Breast epithelium (tissue), 4 donors: ENCODE results near the gene LAMB4. TPM values are rescaled to one million over a fixed set of nuclear protein-coding genes. Genes with fewer than 3 reads are reported as not detected.

ENCODE experiments used
- DNase-seq, 2 donors: peaks; one replicate each; pipeline ENCODE4 v3.0.0-alpha.2; 2019; ENCODE audit warnings: low spot score in 2 of 2
- H3K27ac ChIP-seq, 2 donors: fragments of 200-600 bp; sonication (generic) in 1 of 2; one replicate each; pipeline ENCODE4 v1.5.1; 2016 to 2019; ENCODE audit warnings: mild to moderate bottlenecking in 1 of 2
- H3K27me3 ChIP-seq, 2 donors: fragments of 200-600 bp; sonication (generic) in 1 of 2; one replicate each; pipeline versions ENCODE4 v1.5.1 to v1.6.0; 2017 to 2019; ENCODE audit warnings: control low read depth in 1 of 2, mild to moderate bottlenecking in 1 of 2
- H3K36me3 ChIP-seq: fragments of 200-600 bp; one replicate; pipeline ENCODE4 v1.5.1; 2019
- H3K4me1 ChIP-seq, 2 donors: fragments of 200-600 bp; sonication (generic); one replicate each; pipeline ENCODE4 v1.5.1; 2016 to 2019; ENCODE audit warnings: control low read depth in 1 of 2
- H3K4me3 ChIP-seq, 3 donors: fragments of 200-600 bp; sonication (generic); 1 replicate in 2 of 3; 2 replicates in 1 of 3; pipeline ENCODE4 v1.5.1; 2016 to 2019; ENCODE audit warnings: mild to moderate bottlenecking in 3 of 3, moderate library complexity in 2 of 3
- H3K9me3 ChIP-seq, 2 donors: fragments of 200-600 bp; sonication (generic) in 1 of 2; one replicate each; pipeline ENCODE4 v1.5.1; 2016 to 2019; ENCODE audit warnings: control low read depth in 1 of 2
- POLR2A ChIP-seq: fragments of 450-650 bp; IDR thresholded peaks from one replicate; pipeline ENCODE4 v1.6.1; 2016; ENCODE audit warnings: antibody characterized with exemption, mild to moderate bottlenecking, moderate library complexity
- POLR2AphosphoS5 ChIP-seq, 3 donors: sonication (generic); formaldehyde crosslinking; IDR thresholded peaks; one replicate each; pipeline ENCODE4 v1.6.1; 2017; ENCODE audit warnings: antibody characterized with exemption in 3 of 3
- intact Hi-C: fragments of 100-400 bp; cut with DNase I; formaldehyde crosslinking; loops from one replicate; pipeline ENCODE4 v1.15.1; 2023; ENCODE audit warnings: low total_unique reads
- total RNA-seq, 3 donors: library from RNA; depleted of rRNA; stranded (reverse); fragments of >200 nt; gene quantifications; one replicate each; pipeline ENCODE4 v1.1.0, GENCODE V29; 2016
- TF ChIP-seq, protein P1 (sequence below), 3 donors: fragments of 450-650 bp; IDR thresholded peaks; one replicate each; pipeline ENCODE4 v1.5.1; 2016 to 2017; ENCODE audit warnings: antibody characterized with exemption in 3 of 3, mild to moderate bottlenecking in 3 of 3, moderate library complexity in 3 of 3

LAMB4 gene
- total RNA-seq, 3 donors from 2014 or later, result 0.29 to 0.98 (median 0.48) TPM

DNA sequence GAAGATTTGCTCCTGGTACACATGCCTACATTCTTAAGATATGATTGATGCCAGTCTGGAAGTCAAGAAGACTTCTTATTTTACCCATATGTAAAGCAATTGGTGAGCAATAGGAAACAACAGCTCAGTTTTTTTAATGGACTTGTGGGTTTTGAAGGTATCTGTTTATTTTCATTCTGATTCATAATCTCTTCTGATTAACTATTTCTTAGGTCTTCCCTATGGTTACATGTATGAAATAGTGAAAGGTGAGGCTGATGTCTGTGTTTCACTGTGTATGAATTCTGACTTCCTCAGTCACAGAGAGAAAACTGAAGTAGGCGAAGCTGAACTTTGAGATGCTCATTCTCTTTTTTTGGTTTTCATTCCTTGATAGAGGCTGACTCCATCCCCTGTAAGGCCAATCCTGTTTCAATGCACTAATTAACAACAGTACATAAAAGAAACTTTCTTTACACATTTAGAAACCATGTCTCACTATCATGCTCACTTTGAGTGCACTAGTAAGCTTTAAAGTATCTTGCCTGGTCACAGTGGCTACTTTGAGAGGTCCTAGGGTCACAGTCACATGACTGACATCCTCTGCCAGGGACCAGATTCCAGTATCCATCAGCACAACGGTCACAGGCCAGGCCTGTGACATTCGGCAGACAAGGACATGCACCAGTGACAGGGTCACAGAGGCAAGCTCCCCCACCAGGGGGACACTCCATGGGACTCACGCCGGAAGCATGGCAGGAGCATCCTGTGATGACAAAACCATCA lies 67.7 kb downstream of the LAMB4 start:
- no peaks in the 10 kb centered on the region for H3K36me3 ChIP-seq
- H3K9me3 ChIP-seq, result no peaks in the 10 kb centered on the region
- no peaks in the 10 kb centered on the region for H3K4me1 ChIP-seq
- H3K27ac ChIP-seq, result no peak overlapping the region
- TF ChIP-seq POLR2A (no peak), POLR2AphosphoS5 (IDR thresholded peaks at IDR 0.05) (no peak)
- TF ChIP-seq, protein P1, sequence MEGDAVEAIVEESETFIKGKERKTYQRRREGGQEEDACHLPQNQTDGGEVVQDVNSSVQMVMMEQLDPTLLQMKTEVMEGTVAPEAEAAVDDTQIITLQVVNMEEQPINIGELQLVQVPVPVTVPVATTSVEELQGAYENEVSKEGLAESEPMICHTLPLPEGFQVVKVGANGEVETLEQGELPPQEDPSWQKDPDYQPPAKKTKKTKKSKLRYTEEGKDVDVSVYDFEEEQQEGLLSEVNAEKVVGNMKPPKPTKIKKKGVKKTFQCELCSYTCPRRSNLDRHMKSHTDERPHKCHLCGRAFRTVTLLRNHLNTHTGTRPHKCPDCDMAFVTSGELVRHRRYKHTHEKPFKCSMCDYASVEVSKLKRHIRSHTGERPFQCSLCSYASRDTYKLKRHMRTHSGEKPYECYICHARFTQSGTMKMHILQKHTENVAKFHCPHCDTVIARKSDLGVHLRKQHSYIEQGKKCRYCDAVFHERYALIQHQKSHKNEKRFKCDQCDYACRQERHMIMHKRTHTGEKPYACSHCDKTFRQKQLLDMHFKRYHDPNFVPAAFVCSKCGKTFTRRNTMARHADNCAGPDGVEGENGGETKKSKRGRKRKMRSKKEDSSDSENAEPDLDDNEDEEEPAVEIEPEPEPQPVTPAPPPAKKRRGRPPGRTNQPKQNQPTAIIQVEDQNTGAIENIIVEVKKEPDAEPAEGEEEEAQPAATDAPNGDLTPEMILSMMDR (IDR thresholded peaks at IDR 0.05), result no peak
- no peaks in the 10 kb centered on the region for H3K27me3 ChIP-seq
- intact Hi-C loops, result no loop called here
- DNase-seq, result no peak
- no peak overlapping the region for H3K4me3 ChIP-seq

DNA sequence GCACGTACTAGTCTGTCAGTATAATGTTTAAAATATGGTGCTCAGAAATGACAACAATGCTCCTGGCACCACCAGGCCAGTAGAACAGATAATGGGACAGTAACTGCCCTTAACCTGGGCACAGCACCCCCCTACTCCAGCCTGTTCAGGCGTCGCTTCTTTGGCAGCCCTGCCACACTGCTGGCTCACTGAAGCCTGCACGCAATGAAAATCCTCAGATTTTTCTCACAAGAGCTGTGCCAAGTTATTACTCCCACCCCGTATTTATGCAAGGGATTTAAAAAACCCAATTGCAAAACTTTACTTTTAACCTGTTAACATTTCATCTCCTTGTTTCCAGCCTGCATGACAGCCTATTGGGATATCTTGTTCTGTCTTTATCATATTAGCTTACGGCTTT lies 70.6 kb downstream of the LAMB4 start:
- DNase-seq, result no peak
- H3K4me1 ChIP-seq, result no peaks in the 10 kb centered on the region
- no peak overlapping the region for H3K27ac ChIP-seq
- H3K4me3 ChIP-seq, result no peak overlapping the region
- TF ChIP-seq, protein P1 (IDR thresholded peaks at IDR 0.05), result no peak
- no peak for TF ChIP-seq POLR2A
- TF ChIP-seq POLR2AphosphoS5 (IDR thresholded peaks at IDR 0.05), result no peak
- intact Hi-C loops, result no loop called here
- H3K27me3 ChIP-seq, result no peaks in the 10 kb centered on the region
- no peaks in the 10 kb centered on the region for H3K9me3 ChIP-seq
- H3K36me3 ChIP-seq, result no peaks in the 10 kb centered on the region

DNA sequence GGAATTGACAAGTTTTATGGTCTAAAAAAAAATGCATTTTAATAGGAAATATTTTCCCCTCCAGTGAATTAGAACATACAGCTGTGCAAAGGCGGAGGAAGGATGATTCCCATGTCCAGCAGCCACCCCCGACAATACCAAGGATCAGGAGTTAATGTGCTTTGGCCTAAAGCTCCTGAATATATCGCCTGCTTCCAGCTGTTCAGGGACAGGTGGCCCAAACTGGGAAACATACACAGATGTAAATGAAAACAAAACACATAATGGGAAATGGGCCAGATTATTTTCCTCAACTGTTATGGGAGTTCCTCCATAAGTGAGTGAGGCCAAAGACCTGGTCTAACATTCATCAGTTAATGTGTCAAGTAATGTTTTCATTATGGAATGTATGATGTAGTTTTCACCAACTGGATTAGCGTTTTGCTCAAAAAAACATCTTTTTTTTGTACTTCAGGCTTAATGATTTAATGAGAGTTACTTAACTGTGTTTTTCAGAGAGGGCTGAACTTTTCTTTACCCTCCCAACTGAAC lies 72.1 kb downstream of the LAMB4 start:
- Histone ChIP-seq H3K9me3 (no peaks in the 10 kb centered on the region), H3K27ac (no peak overlapping the region), H3K4me3 (no peak overlapping the region), H3K36me3 (no peaks in the 10 kb centered on the region), H3K27me3 (no peaks in the 10 kb centered on the region), H3K4me1 (no peaks in the 10 kb centered on the region)
- intact Hi-C loops, result no loop called here
- TF ChIP-seq POLR2A (no peak), POLR2AphosphoS5 (IDR thresholded peaks at IDR 0.05) (no peak)
- TF ChIP-seq, protein P1 (IDR thresholded peaks at IDR 0.05), result no peak
- no peak for DNase-seq

DNA sequence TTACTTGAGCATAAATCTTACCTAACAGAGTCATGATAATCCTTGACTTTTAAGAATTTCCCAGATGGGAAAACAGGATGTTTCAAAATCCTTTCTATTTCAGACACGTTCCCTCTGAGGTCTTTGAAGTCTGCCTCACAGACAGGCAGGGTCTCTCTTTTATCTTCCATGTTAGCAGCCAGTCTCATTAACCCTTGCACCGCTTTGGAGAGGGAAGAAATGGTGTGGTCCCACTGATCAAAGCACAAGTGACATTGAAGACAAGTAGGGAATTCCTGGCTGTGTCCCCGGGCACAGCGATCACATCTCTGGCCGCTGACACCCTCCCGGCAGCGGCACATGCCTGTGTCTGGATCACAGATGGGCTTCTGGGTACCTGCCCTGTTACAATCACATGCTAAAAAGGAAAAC lies 74.5 kb downstream of the LAMB4 start:
- intact Hi-C loops, result no loop called here
- Histone ChIP-seq H3K27me3 (no peaks in the 10 kb centered on the region), H3K4me3 (no peak overlapping the region), H3K36me3 (no peaks in the 10 kb centered on the region), H3K4me1 (no peaks in the 10 kb centered on the region), H3K9me3 (no peaks in the 10 kb centered on the region), H3K27ac (no peak overlapping the region)
- TF ChIP-seq POLR2A (no peak), POLR2AphosphoS5 (IDR thresholded peaks at IDR 0.05) (no peak)
- TF ChIP-seq, protein P1 (IDR thresholded peaks at IDR 0.05), result no peak
- no peak for DNase-seq

DNA sequence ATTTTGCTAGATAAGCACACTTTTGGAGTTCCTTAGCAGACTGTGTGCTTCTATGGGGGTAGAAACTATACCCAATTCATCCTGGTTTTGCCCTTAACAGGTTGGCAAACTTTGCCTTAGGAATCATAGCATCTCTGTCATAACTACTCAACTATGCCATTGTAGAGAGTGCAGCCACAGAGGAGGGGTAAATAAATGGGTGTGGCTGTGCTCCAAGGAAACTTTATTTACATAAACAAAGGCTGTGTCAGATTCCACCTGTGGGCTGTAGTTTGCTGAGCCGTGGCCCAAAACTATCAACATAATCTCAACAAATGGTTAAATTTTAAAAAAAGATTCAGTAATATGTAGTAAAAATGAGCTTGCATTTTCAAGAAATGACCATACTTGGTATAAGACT lies 75.6 kb downstream of the LAMB4 start:
- Histone ChIP-seq H3K4me3 (no peak overlapping the region), H3K27me3 (no peaks in the 10 kb centered on the region), H3K4me1 (no peaks in the 10 kb centered on the region), H3K36me3 (no peaks in the 10 kb centered on the region), H3K9me3 (no peaks in the 10 kb centered on the region), H3K27ac (no peak overlapping the region)
- intact Hi-C loops, result no loop called here
- no peak for DNase-seq
- TF ChIP-seq, protein P1 (IDR thresholded peaks at IDR 0.05), result no peak
- TF ChIP-seq POLR2AphosphoS5 (IDR thresholded peaks at IDR 0.05) (no peak), POLR2A (no peak)
